HG03575 (cell line): ENCODE results near the gene KCNMA1.

ENCODE experiments used
- ATAC-seq: cut with Tn5 transposase; IDR thresholded peaks from one replicate; pipeline ENCODE4 v1.9.1; 2021; ENCODE audit not compliant: unreplicated experiment, insufficient number of reproducible peaks, low FRiP score; ENCODE audit errors: extremely low read depth

KCNMA1 gene

DNA sequence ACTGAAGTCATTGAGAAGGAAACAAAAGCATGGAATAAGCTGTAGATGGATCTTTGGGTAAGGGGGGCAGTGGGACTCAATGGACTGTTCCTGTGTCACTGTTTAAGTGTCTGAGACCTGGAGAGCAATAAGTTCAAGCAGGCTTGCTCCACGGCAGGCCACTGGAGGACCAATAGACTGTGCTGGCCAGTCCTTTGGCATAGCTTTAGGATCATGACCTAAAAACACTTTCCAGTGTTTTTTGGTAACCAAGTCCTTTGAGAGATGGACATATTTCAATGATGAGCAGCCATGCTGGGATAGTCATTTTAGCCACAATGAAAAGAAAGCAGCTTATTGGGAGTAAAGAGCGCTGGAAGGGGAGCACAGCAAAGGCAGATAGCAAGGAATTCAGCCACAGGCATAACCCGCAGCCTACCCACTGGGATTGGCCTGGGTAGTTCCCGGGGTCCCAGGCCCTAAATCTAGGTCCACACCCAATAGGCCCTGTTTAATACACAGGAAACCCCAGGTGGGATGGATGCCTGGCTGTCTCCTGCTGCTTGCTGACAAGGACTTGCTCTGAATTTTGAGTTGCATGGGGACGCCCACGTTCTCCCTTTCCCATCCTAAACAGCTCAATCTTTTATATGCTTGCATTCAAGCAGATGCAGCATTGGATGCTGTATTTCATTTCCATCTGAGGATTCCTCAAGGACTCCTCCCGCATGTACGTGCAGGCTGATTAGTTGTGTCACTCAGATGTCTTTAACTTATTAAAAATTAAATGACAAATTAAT, 727.2 kb downstream of the KCNMA1 start:
- no peak for ATAC-seq

DNA sequence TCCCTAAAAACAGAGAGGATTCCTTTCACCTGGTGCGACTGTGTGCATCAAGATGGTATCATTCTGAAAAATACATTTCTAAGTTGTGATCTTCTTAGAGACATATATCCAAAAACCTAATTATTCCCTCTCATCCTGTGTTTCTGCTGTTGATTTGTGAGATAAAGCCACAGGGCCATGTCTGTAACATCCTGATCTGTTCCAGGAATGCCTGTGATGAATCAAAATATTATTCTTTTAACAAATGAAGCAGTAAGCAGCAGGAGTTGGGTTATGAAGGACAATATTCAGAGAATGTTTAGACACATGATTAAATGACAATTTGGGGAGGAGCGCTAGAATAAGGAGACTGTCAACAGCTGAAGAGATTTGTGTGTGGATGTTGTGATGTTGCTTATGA, 731.4 kb downstream of the KCNMA1 start:
- ATAC-seq = no peak

DNA sequence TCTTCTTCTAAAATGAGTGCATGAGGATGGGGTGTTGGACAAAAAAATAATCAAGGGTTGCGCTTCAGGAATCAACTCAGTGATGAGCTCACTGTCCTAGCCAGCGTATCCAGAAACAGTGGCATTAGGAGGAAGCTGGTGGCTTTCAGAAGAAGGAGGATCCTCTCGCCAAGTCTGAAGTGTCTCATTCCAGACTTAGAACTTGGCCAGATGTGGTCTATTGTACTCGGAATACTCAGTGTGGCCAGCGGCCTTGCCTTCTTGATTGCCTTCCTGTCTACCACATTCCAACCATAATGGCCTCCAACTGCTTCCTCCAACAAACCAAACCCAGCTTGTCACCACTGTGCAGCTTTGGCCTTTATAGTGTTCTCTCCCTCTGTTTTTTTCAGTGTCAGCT, 732.4 kb downstream of the KCNMA1 start:
- no peak for ATAC-seq

DNA sequence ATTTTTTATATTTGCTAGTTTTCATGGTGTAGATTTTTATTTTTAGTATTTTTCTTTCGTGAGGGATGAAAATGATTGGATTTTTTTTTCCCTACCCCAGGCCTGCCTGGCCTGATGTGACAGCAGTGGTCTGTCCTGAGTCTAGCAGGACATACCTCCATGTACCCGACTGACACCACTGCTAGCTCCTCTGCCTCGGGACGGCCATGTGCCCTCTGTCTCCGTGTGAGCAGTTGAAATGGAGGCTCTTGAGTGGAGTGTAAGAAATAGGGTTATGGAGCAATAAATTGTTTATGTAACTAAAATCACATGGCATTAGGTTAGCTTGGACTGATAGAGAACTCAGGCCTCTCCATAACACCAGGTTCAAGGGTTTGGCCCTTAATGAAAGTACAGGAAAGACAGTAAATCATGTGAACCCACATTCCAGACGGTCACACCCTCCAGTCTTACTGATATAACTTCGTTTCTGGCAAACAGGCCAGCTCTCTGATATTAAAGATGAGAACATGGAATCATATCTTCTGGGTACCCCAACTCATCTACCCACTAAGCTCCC, 734.1 kb downstream of the KCNMA1 start:
- ATAC-seq = no peak

DNA sequence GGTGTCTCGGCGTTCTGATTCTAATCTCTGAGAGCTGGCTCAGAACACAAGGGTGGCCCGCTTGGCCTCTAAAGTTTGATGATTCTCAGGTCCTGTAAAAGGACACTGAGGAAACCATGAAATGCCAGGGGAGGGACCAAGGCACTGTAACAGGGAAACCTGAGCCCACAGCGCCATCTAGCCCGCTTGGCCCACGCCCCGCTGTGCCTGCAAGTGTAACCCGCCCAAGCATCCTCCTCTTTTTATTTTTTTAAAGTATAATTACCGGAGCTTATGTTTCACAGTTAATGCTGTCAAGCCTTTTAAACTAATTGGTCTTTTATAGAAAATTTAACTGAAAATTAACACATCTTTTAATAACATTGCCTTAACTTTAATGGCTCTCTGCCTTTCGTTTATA, 734.7 kb downstream of the KCNMA1 start:
- ATAC-seq = no peak

DNA sequence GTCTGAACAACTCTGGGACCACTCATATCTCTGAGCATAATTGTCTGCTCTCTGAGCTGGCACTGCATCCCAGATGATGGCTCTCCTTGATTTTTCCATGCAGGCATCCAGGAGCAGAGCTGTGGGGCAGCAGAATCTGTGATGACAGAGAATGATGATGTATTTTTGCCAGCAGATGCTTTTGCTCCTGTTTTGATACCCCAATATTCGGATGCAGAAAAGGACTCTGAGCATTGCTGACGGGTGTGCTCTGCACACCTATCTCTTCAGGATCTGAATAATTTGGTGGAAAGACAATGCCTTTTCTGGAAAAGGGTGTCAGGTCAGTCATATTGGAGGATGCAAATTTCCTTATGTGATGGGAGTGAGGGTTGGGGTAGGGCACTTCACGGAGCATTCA, 735.9 kb downstream of the KCNMA1 start:
- ATAC-seq = no peak

DNA sequence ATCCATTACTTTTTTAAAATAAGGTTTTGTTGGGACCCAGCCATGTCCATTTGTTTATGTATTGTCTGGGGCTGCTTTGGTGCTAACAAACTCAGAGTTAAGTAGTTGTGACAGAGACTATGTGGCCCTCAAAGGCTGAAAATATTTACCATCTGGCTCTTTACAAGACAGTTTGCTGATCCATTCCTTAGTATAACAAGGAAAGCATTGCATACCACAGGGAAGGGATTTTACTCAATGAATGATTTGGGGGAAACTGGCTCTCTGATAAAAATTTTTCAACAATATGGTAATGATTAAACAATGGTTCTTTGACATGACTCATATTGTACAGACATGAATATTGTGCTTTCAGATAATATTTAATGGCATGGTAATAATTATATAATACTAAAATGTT, 738.1 kb downstream of the KCNMA1 start:
- no peak for ATAC-seq

DNA sequence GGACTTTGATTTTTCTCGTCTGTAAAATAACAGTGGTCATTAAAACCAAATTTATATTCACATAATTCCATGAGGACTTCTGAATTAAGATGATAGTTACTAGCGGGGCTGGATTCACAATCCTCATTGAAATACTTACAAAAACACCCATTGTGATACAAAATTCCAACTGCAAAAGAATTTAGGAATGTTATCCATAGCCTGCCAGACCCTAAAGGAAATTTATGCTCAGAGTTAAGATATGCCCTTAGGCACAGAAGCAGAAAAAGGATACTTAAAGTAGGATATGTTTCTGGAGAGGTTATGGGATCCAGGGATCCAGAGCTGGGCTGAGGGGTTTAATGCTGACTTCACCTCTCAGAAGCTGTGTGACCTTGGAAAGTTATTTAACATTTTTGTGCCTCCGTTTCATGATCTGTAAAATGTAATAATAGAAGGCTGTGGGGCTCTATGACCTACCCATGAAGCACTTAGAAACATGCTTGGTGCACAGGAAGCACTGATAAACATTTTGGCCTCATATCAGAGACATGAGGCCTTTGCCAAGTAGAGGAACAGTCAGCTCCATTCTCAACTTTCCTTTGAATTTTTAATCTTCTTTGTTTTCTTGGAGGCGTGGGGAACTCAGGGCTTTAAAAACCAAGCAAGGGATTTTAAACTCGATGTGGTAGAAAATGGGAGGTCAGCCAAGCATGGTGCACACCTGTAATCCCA, 744.7 kb downstream of the KCNMA1 start:
- ATAC-seq = no peak

DNA sequence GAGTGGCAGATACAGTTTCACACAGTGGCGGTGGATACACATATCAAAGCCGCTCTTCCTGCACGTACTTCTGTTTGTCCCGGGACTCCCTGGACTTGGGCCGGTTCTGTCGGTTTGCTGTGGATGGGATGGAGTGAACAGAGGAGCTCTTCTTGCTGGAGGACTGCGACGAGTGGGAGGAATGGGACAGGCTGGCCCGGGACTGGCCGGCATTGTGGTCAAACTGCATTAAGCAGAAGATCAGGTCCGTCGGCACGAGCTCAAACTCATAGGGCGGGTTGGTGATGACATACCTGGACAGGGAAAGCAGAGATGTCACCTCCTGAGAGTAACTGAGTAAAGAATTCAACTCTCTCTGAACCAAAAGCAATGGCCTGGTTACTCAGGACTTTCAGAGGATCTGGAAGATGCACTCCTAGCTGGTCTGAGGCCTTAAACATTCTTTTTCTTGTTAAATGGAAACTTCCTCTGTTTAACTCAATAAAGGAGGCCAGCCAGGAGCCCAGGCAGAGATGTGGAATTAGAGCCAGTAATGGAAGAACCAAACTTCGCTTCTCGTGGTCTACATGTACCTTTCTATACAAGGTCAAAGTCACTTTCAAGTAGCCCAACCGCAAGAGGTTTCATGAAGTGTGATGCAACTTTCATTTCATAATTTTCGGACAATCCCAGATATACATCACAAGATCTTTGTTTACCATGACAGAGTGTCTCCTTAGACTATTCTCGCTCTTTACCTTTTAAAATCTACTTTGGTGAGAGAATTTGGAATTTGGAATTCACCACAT, 750.2 kb downstream of the KCNMA1 start:
- ATAC-seq = no peak

DNA sequence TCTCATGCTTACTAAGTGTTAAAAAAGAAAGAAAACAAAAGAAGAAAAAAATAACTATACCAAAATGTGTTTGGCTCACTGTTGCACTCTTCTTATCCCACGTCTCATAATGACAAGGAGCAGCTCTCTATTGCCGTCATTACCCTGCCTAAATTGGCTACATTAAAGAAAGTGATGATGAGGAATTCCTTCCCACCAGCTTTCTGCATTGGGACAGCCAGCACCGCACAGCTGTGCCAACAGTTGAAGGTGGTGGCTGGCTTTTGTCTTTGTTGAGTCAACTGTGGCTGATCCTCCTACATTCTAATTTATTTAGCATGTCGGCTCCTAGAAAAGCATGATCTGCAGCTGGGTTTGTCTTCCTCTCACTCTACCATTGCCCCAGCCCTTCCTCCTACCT, 751.8 kb downstream of the KCNMA1 start:
- ATAC-seq = no peak

DNA sequence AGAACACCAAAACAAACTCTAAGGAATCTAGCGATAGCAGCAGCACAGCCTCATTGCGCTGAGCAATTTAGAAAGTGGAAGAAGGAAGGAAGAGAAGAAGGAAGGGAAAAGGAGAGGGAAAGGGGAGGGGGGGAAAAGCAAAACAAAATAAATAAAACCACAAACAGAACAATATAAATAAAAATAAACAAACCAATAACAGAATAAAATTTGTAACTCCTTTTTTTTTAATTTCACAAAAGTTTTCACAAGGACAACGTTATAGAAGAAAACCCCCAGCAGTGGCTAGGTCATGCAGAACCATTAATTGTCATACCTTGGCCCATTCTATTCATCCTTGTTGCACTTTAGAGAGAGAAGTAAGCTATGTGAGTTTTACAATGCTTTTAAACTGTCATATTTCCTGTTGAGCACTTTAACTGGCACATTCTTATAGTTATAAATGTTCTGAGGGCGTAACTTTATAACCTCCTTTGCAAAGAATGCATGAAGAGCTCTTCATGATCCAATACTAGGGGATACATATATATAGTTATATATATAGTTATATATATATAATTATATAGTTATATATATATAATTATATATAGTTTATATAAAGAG, 752.8 kb downstream of the KCNMA1 start:
- ATAC-seq = no peak

DNA sequence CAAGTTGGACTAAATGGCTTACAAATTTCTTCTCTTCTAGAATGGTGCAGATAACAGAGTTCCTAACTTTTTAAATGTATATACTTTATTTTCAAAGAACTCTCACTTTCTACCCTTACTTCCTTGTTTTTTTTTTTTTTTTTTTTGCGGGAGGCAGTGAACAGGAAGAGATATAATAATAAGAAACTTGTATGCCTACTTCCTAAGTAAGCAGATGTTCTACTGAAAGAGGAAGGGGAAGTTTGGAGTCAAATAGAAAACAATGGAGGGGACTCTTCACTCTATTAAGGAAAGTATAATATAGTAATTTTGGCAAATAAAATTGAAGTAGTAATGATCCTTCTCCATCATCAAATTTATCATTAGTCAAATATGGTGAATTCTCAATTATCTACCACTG, 754.0 kb downstream of the KCNMA1 start:
- ATAC-seq = no peak

DNA sequence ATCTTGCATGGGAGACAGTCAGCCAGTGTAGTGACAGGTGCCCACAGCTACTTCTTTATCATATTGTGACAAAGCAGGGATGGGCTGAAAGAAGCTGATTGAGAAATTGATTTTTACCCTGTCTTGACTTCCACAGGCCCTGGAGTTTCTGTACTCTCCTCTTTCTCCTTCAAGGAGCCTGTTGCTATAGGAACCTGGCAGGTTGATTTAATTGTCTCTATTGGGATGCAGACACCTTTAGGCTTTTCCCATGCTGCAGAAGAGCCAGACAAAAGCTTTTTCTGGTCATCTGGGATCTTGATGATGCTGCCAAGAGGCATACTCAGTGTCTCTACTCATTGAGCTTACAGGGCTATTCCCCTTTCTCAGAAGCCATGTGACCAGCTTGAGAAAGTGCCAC, 754.8 kb downstream of the KCNMA1 start:
- ATAC-seq = no peak

DNA sequence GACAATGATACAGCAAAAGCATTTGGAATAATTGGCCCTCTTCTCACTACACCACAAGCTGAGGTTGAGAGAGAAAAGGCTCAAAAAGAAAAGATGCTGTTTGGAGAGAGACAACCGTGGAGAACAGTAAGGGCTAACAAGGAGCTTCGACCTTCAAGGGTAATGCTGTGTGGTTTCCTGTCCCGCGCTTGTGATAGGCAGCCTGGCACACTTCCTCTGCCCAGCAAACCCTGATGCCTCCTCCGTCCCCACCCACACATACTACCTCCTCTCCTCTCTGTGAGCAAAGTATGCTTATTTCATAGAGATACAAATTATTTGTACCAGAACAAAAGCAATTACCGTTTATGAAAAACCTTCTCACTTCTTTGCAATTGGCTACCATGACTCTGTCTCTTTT, 755.4 kb downstream of the KCNMA1 start:
- no peak for ATAC-seq

DNA sequence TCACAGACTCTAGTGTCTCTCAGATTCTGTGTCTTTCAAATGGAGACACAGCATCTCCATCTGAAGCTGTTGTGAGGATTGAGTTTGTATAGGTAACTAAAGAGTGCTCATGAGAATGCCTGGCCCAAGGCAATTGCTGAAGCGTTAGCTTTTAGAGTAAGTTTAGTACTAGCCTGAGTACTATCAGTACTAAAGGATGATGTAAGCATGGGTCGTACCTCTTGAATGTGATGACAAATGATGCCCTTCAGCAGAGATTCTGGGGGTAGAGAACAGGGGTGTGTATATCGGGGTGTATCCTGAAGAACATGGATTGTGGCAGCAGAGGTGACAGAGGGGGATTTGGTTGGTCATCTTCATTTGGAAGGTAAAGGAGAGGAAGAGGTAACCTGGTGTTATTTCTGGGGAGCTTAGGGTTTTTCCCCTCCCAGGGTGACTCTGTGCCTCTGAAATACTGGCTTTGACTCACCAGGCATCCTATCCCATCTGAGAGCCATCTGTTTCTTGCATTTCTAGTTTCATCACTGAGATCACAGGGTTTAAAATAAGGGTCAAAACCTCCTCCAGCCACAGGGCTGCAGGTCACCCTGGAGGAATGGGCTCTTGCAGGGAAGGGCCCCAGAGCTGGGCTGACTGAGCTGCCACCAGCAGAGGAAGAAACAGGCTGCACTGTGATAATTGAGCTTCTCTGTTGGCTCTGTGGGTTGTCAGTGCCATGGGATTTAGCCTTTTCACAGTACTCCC, 756.0 kb downstream of the KCNMA1 start:
- peak; percentile 92 for ATAC-seq

DNA sequence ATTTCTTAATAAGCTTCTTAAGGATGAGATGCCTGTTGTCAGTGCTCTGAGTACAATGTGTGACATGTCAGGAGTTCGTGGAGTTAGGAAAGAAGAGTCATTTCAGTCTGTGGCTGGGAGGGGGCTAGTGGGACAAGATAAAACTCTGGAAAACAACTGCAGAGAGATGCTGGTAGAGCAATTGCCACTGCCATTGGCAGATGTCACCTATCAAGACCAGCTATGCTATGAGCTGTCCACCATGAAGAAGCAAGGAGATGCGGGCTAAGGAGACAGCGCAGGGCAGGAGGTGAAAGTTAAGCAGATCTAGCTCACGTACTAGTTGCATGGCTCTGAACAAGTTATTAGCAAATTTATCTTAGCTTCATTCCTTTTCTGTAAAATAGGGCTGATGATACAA, 756.7 kb downstream of the KCNMA1 start:
- ATAC-seq = no peak

DNA sequence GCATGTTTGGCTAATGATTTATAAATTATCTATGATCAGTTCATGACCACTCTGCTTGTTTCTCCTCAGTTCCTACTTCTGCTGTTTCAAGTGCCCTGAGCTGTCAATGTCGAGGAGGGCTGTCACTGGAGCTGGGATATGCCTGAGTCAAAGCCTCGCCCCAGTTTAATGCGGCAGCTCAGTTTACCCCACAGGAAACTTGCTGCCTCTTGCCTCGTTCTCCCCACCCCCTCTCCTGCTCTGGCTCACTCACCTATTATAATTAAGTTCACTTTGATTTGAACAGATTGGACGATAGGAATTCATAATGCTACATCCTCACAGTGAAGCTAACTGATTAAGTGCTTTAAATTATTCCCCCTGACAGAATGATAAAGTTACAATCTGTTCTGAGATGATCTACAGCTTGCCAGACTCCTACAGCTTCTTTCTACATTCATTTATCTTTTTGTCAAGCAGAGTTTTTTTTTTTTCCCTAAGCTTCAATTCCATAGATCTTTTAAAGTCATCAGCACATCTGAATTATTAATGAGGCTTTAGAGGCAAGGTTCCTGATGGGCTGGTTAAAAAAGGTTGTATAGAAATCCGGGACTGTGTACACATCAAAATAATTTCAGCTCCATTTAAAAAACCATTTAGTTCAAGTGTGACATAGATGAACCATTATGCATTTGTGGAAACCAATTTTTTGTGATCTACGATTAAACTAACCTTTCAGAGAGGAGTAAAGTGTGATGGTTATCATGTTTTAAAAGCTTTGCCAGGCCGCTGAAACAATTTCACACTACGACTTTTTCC, 758.3 kb downstream of the KCNMA1 start:
- no peak for ATAC-seq

DNA sequence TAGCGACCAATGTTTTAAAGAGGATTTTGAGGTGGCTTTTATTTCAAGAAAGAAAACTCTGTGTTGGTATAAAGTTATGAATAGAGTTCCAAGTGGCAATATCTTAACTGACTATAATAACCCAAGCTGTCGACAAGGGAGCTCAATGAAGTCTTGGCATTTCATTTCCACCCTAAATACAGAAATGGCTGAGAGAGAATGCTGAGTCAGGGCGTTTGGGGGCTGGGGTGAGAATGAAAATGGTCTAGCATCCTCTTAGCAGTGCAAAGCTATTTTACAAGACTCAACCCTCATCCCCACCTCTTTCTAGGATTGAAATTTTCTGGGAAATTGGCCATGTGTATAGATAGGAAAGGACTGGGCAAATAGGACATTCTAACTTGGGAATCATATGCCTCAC, 759.1 kb downstream of the KCNMA1 start:
- no peak for ATAC-seq
